NCI-H187 treated with DMSO at 0.1 percent for 48 hours (cell line): ENCODE results near the gene MS4A15.
"Not testable (repeated sequence)": the region's sequence is repeated elsewhere in the genome, so short reads cannot be mapped to it uniquely, and the experiment has no call there.

Source experiments
- DNase-seq: peaks from one replicate; lab custom pipeline; 2025; lab: John Stamatoyannopoulos, UW

The MS4A15 gene

GRCh38 chr11:60756307-60757032 is at the start of gene MS4A15:
MS4A15 (plus strand) TSS chr11:60756867; CDS start chr11:60763734, 6,867 bp downstream.
- DNase-seq = no peak

GRCh38 chr11:60706931-60707330 is 49.7 kb upstream of the MS4A15 start:
- DNase-seq = no peak

GRCh38 chr11:60710482-60710881 is 46.2 kb upstream of the MS4A15 start:
- DNase-seq = no peak

GRCh38 chr11:60711276-60711675 is 45.4 kb upstream of the MS4A15 start:
- no peak for DNase-seq

- DNase-seq = not testable (repeated sequence)
Observed at GRCh38 chr11:60713423-60713822, 43.2 kb upstream of the MS4A15 start.

GRCh38 chr11:60717956-60718355 is 38.7 kb upstream of the MS4A15 start:
- no peak for DNase-seq

- DNase-seq = no peak
Observed at GRCh38 chr11:60718524-60719316, 37.9 kb upstream of the MS4A15 start.

- DNase-seq = no peak
Observed at GRCh38 chr11:60719391-60719790, 37.3 kb upstream of the MS4A15 start.

- no peak for DNase-seq
Observed at GRCh38 chr11:60720460-60720859, 36.2 kb upstream of the MS4A15 start.

- no peak for DNase-seq
Observed at GRCh38 chr11:60724420-60724819, 32.2 kb upstream of the MS4A15 start, which contains the start of gene MS4A18. MS4A18 (plus strand) TSS chr11:60724720.

GRCh38 chr11:60725592-60725991 is 31.1 kb upstream of the MS4A15 start:
- DNase-seq = no peak

- DNase-seq = no peak
Observed at GRCh38 chr11:60731586-60731985, 25.1 kb upstream of the MS4A15 start.

GRCh38 chr11:60734279-60734678 is 22.4 kb upstream of the MS4A15 start:
- no peak for DNase-seq

- DNase-seq = no peak
Observed at GRCh38 chr11:60739114-60739513, 17.6 kb upstream of the MS4A15 start.

GRCh38 chr11:60740573-60740972 is 16.1 kb upstream of the MS4A15 start:
- no peak for DNase-seq

- no peak for DNase-seq
Observed at GRCh38 chr11:60741421-60741820, 15.2 kb upstream of the MS4A15 start.

GRCh38 chr11:60743058-60743457 is 13.6 kb upstream of the MS4A15 start:
- no peak for DNase-seq

GRCh38 chr11:60744114-60744513 is 12.6 kb upstream of the MS4A15 start:
- DNase-seq = no peak

- no peak for DNase-seq
Observed at GRCh38 chr11:60747359-60747873, 9.3 kb upstream of the MS4A15 start.

- DNase-seq = no peak
Observed at GRCh38 chr11:60748225-60748624, 8.4 kb upstream of the MS4A15 start.

GRCh38 chr11:60748821-60749220 is 7.8 kb upstream of the MS4A15 start:
- no peak for DNase-seq

- no peak for DNase-seq
Observed at GRCh38 chr11:60750911-60751310, 5.8 kb upstream of the MS4A15 start.

- DNase-seq = no peak
Observed at GRCh38 chr11:60753309-60753708, 3.4 kb upstream of the MS4A15 start.
